Osteoblast (primary cell): ENCODE measurements around the gene NPPA. TPM values are rescaled to one million over a fixed set of nuclear protein-coding genes. Genes with fewer than 3 reads are reported as not detected.

Experiments
- DNase-seq: peaks from one replicate; pipeline ENCODE4 v3.0.0; 2011; ENCODE audit warnings: low spot score, mixed read lengths; ENCODE audit not compliant: insufficient read length; ENCODE audit errors: missing footprints
- H2AFZ ChIP-seq: 2 replicates; pipeline ENCODE4 v1.6.0; 2011; ENCODE audit warnings: mild to moderate bottlenecking, low read length
- H3K27ac ChIP-seq: 2 replicates; pipeline ENCODE4 v1.5.1; 2011; ENCODE audit warnings: mild to moderate bottlenecking, low read depth, low read length, moderate library complexity
- H3K27me3 ChIP-seq: 2 replicates; pipeline ENCODE4 v1.6.0; 2012; ENCODE audit warnings: mild to moderate bottlenecking, control low read depth, inconsistent platforms, low read length, moderate library complexity; ENCODE audit not compliant: insufficient read depth
- H3K36me3 ChIP-seq: 2 replicates; pipeline ENCODE4 v1.5.1; 2011; ENCODE audit warnings: mild to moderate bottlenecking, low read length, control low read depth, moderate library complexity; ENCODE audit not compliant: insufficient read depth
- H3K4me1 ChIP-seq: 2 replicates; pipeline ENCODE4 v1.5.1; 2011; ENCODE audit warnings: mild to moderate bottlenecking, low read length, control low read depth, moderate library complexity; ENCODE audit not compliant: insufficient read depth
- H3K4me2 ChIP-seq: 2 replicates; pipeline ENCODE4 v1.6.0; 2011; ENCODE audit warnings: mild to moderate bottlenecking, low read length; ENCODE audit not compliant: insufficient read depth
- H3K4me3 ChIP-seq: fragments of 200-600 bp; sonication (generic); 3 replicates; pipeline ENCODE4 v1.5.1; 2012; ENCODE audit warnings: mild to moderate bottlenecking, low read length, inconsistent platforms; ENCODE audit not compliant: insufficient read depth
- H3K79me2 ChIP-seq: 2 replicates; pipeline ENCODE4 v1.6.0; 2012; ENCODE audit warnings: mild to moderate bottlenecking, low read length, control low read depth, inconsistent platforms; ENCODE audit not compliant: insufficient read depth
- H3K9me3 ChIP-seq: 2 replicates; pipeline ENCODE4 v1.5.1; 2011; ENCODE audit warnings: low read depth, low read length, control low read depth
- H4K20me1 ChIP-seq: 2 replicates; pipeline ENCODE4 v1.6.0; 2012; ENCODE audit warnings: mild to moderate bottlenecking, low read length, control low read depth; ENCODE audit not compliant: insufficient read depth
- CTCF ChIP-seq: IDR thresholded peaks from 2 replicates; pipeline ENCODE4 v1.5.1; 2011; ENCODE audit warnings: mild to moderate bottlenecking, low read depth, low read length, moderate library complexity; ENCODE audit errors: extremely low read depth
- small RNA-seq: library from RNA; depleted of rRNA; stranded (forward); fragments of <200 nt; gene quantifications from one replicate; pipeline ENCODE3, GENCODE V24; 2012
- total RNA-seq: library from RNA; depleted of rRNA; stranded (reverse); fragments of >200 nt; gene quantifications from 2 replicates; pipeline ENCODE4 v1.2.3, GENCODE V29; 2012

The NPPA gene
- total RNA-seq, 1 donor, result not detected

- Histone ChIP-seq H3K36me3 (peaks cover 35% of the 10 kb centered on the region), H3K9me3 (no peaks in the 10 kb centered on the region), H3K27ac (no peak overlapping the region), H3K4me3 (no peak overlapping the region), H3K4me1 (peaks cover 17% of the 10 kb centered on the region), H2AFZ (no peak overlapping the region), H4K20me1 (peaks cover 3% of the 10 kb centered on the region), H3K79me2 (peaks cover 8% of the 10 kb centered on the region), H3K4me2 (no peak overlapping the region), H3K27me3 (no peaks in the 10 kb centered on the region)
- DNase-seq, result peak; percentile 85
- no peak for TF ChIP-seq CTCF
Observed at GRCh38 chr1:11797525-11798216, 49.9 kb downstream of the NPPA start.

GRCh38 chr1:11796036-11796828, 51.4 kb downstream of the NPPA start:
- H3K4me3 ChIP-seq, result no peak overlapping the region
- peaks cover 10% of the 10 kb centered on the region for H3K4me1 ChIP-seq
- DNase-seq, result peak; percentile 77
- no peak overlapping the region for H3K4me2 ChIP-seq
- peaks cover 41% of the 10 kb centered on the region for H3K36me3 ChIP-seq
- H3K9me3 ChIP-seq, result no peaks in the 10 kb centered on the region
- no peak overlapping the region for H2AFZ ChIP-seq
- no peaks in the 10 kb centered on the region for H4K20me1 ChIP-seq
- no peak overlapping the region for H3K27ac ChIP-seq
- no peaks in the 10 kb centered on the region for H3K79me2 ChIP-seq
- TF ChIP-seq CTCF, result no peak
- H3K27me3 ChIP-seq, result no peaks in the 10 kb centered on the region

Small RNAs within 50 kb of the gene (small RNA-seq; reads per million reads assigned to genes)
- gene RF02156 (not detected), gene RF02157 (not detected), gene RF02158 (not detected)

Other genes with a start within 250 kb of the NPPA start
- gene FBXO2, start 193.4 kb downstream of the NPPA start, total RNA-seq, result 0.29 and 0.36 TPM in 2 replicates
- 14.4 and 16.3 TPM in 2 replicates for gene FBXO44, start 192.9 kb downstream of the NPPA start, total RNA-seq
- 8.7 and 8.8 TPM in 2 replicates for gene FBXO6, start 183.6 kb downstream of the NPPA start, total RNA-seq
- gene MAD2L2, start 166.6 kb downstream of the NPPA start, total RNA-seq, result 20.6 and 22.7 TPM in 2 replicates
- gene DRAXIN, start 156.1 kb downstream of the NPPA start, total RNA-seq, result under 0.01 TPM in 2 replicates
- 47.7 and 56.5 TPM in 2 replicates for gene AGTRAP, start 111.6 kb downstream of the NPPA start, total RNA-seq
- gene C1orf167, start 85.6 kb downstream of the NPPA start, total RNA-seq, result under 0.01 TPM in 1 of 2 replicates, not detected in the other
- gene MTHFR, start 41.8 kb downstream of the NPPA start, total RNA-seq, result 32.6 and 34.5 TPM in 2 replicates
- 21.0 and 22.4 TPM in 2 replicates for gene CLCN6, start 41.6 kb downstream of the NPPA start, total RNA-seq
- gene NPPB, start 11.2 kb upstream of the NPPA start, total RNA-seq, result not detected in 2 replicates
- 51.6 and 64.1 TPM in 2 replicates for gene KIAA2013, start 78.6 kb upstream of the NPPA start, total RNA-seq
- gene PLOD1, start 86.9 kb upstream of the NPPA start, total RNA-seq, result 242 and 281 TPM in 2 replicates
- 46.0 and 51.0 TPM in 2 replicates for gene MFN2, start 132.7 kb upstream of the NPPA start, total RNA-seq
- 24.2 and 26.4 TPM in 2 replicates for gene MIIP, start 171.7 kb upstream of the NPPA start, total RNA-seq
- under 0.01 and 0.29 TPM in 2 replicates for gene TNFRSF8, start 215.5 kb upstream of the NPPA start, total RNA-seq